Liver (tissue), 9 donors: ENCODE data around the gene TAB2. TPM values are rescaled to one million over a fixed set of nuclear protein-coding genes. Genes with fewer than 3 reads are reported as not detected.

Experiments used
- DNase-seq: peaks from one replicate; pipeline ENCODE4 v3.0.0-alpha.2; 2017; ENCODE audit warnings: low spot score
- H3K27ac ChIP-seq, 2 donors: one replicate each; pipeline ENCODE4 v1.7.0; 2013; ENCODE audit warnings: inconsistent platforms in 2 of 2, low read length in 2 of 2, control low read depth in 1 of 2, low read depth in 1 of 2, mild to moderate bottlenecking in 1 of 2
- H3K27me3 ChIP-seq, 4 donors: one replicate each; pipeline versions ENCODE4 v1.6.1 to v1.7.0; 2013; ENCODE audit warnings: low read length in 3 of 4, inconsistent platforms in 1 of 4, mild to moderate bottlenecking in 1 of 4, moderate library complexity in 1 of 4; ENCODE audit not compliant: control insufficient read depth in 4 of 4, insufficient read depth in 4 of 4
- H3K36me3 ChIP-seq, 4 donors: one replicate each; pipeline versions ENCODE4 v1.6.1 to v1.7.0; 2013; ENCODE audit warnings: low read length in 3 of 4, mild to moderate bottlenecking in 3 of 4, low read depth in 1 of 4, moderate library complexity in 1 of 4; ENCODE audit not compliant: control insufficient read depth in 4 of 4, insufficient read depth in 3 of 4
- H3K4me1 ChIP-seq, 4 donors: one replicate each; pipeline versions ENCODE4 v1.6.1 to v1.7.0; 2013; ENCODE audit warnings: low read length in 3 of 4, mild to moderate bottlenecking in 3 of 4, moderate library complexity in 1 of 4; ENCODE audit not compliant: control insufficient read depth in 4 of 4, insufficient read depth in 4 of 4
- H3K4me3 ChIP-seq, 3 donors: one replicate each; pipeline versions ENCODE4 v1.6.1 to v1.7.0; 2013; ENCODE audit warnings: low read length in 3 of 3, control low read depth in 1 of 3, low read depth in 1 of 3, mild to moderate bottlenecking in 1 of 3
- H3K9ac ChIP-seq, 2 donors: one replicate each; pipeline ENCODE4 v1.7.0; 2013; ENCODE audit warnings: low read length in 2 of 2, mild to moderate bottlenecking in 2 of 2, moderate library complexity in 2 of 2, control low read depth in 1 of 2, low read depth in 1 of 2
- H3K9me3 ChIP-seq, 4 donors: one replicate each; pipeline versions ENCODE4 v1.6.1 to v1.7.0; 2013; ENCODE audit warnings: low read length in 3 of 4; ENCODE audit not compliant: control insufficient read depth in 4 of 4
- ATF3 ChIP-seq: IDR thresholded peaks from 2 replicates; pipeline ENCODE4 v1.6.1; 2016; ENCODE audit warnings: antibody characterized with exemption
- CTCF ChIP-seq: fragments of 150-350 bp; IDR thresholded peaks from 2 replicates; pipeline ENCODE4 v1.5.1; 2017; ENCODE audit warnings: improper control_type of control experiment, low read depth, low read length; ENCODE audit not compliant: missing input control
- EGR1 ChIP-seq, 2 donors: IDR thresholded peaks; 2 replicates each; pipeline ENCODE4 v1.6.1; 2016 to 2018; ENCODE audit warnings: antibody characterized with exemption in 2 of 2, low read depth in 2 of 2
- FOXA1 ChIP-seq: IDR thresholded peaks from 2 replicates; pipeline ENCODE4 v1.6.1; 2016; ENCODE audit warnings: antibody characterized with exemption
- GABPA ChIP-seq, 2 donors: IDR thresholded peaks in 1 of 2; conservative IDR thresholded peaks in 1 of 2; 2 replicates each; pipeline ENCODE4 v1.6.1; 2016; ENCODE audit warnings: antibody characterized with exemption in 2 of 2, mild to moderate bottlenecking in 1 of 2, moderate library complexity in 1 of 2
- HNF4G ChIP-seq: IDR thresholded peaks from 2 replicates; pipeline ENCODE4 v1.6.1; 2016; ENCODE audit warnings: antibody characterized with exemption
- MAX ChIP-seq: IDR thresholded peaks from 2 replicates; pipeline ENCODE4 v1.6.1; 2016; ENCODE audit warnings: antibody characterized with exemption
- RAD21 ChIP-seq, 2 donors: IDR thresholded peaks; 2 replicates each; pipeline ENCODE4 v1.6.1; 2016; ENCODE audit warnings: antibody characterized with exemption in 2 of 2, mild to moderate bottlenecking in 2 of 2
- REST ChIP-seq: IDR thresholded peaks from 2 replicates; pipeline ENCODE4 v1.6.1; 2016; ENCODE audit warnings: antibody characterized with exemption, mild to moderate bottlenecking
- RXRA ChIP-seq, 2 donors: IDR thresholded peaks; 2 replicates each; pipeline ENCODE4 v1.6.1; 2017 to 2018; ENCODE audit warnings: antibody characterized with exemption in 2 of 2, mild to moderate bottlenecking in 1 of 2
- SP1 ChIP-seq: IDR thresholded peaks from 2 replicates; pipeline ENCODE4 v1.6.1; 2018; ENCODE audit warnings: antibody characterized with exemption, mild to moderate bottlenecking
- TAF1 ChIP-seq: conservative IDR thresholded peaks from 2 replicates; pipeline ENCODE4 v1.6.1; 2016; ENCODE audit warnings: antibody characterized with exemption, mild to moderate bottlenecking
- YY1 ChIP-seq: IDR thresholded peaks from 2 replicates; pipeline ENCODE4 v1.6.1; 2016; ENCODE audit warnings: antibody characterized with exemption, mild to moderate bottlenecking
- ZBTB33 ChIP-seq: IDR thresholded peaks from 2 replicates; pipeline ENCODE4 v1.6.1; 2016; ENCODE audit warnings: antibody characterized with exemption
- WGBS: extraction: QIAGEN DNeasy Blood & Tissue Kit; methylation state at CpG from one replicate; pipeline ENCODE4 v1.1.7; 2013; 5-methylcytosine and 5-hydroxymethylcytosine counted together
- polyA plus RNA-seq, 2 donors: library from polyadenylated mRNA; stranded (reverse) in 1 of 2; unstranded in 1 of 2; fragments of 200-250 nt in 1 of 2; fragments of >200 nt in 1 of 2; fragmentation: Nextera tagmentation in 1 of 2; extraction: Ambion mirVana in 1 of 2; gene quantifications; one replicate each; pipeline versions ENCODE4 v1.2.1 to v1.2.3, GENCODE V29; 2013 to 2015
- total RNA-seq, 2 donors: library from RNA; depleted of rRNA; stranded (reverse); fragments of >200 nt; gene quantifications; one replicate each; pipeline ENCODE4 v1.2.3, GENCODE V29; 2014
- donor health status: healthy.
- donor health status: healthy.
- donor health status: healthy.
- donor health status: healthy.
- donor health status: healthy.

TAB2 gene
- total and polyA plus RNA-seq, 4 donors: 10.5 to 25.6 (median 18.0) TPM

- no peak overlapping the region for H3K9ac ChIP-seq
- no peaks in the 10 kb centered on the region for H3K9me3 ChIP-seq
- no peaks in the 10 kb centered on the region for H3K27me3 ChIP-seq
- no peak for DNase-seq
- WGBS: 93% methylated on average over 4 of the region's 4 CpGs
- peaks cover 0 to 12% (median 8%) of the 10 kb centered on the region in 4 donors for H3K36me3 ChIP-seq
- H3K4me1 ChIP-seq: peaks cover 0 to 7% (median 0%) of the 10 kb centered on the region in 4 donors
- no peak overlapping the region for H3K4me3 ChIP-seq
- TF ChIP-seq FOXA1 (no peak), MAX (no peak), GABPA (IDR thresholded peaks at IDR 0.05 in 1 of 2, conservative IDR thresholded peaks at IDR 0.05 in 1 of 2) (no peak)
- H3K27ac ChIP-seq: no peak overlapping the region
These were observed 96.5 kb downstream of the TAB2 start for GRCh38 chr6:149414009-149414408.

- DNase-seq: no peak
- no peak for TF ChIP-seq FOXA1
- H3K36me3 ChIP-seq: peaks cover 0 to 8% (median 4%) of the 10 kb centered on the region in 4 donors
- WGBS: 86% methylated on average over 4 of the region's 4 CpGs
- H3K9me3 ChIP-seq: no peaks in the 10 kb centered on the region
- no peaks in the 10 kb centered on the region for H3K27me3 ChIP-seq
- H3K9ac ChIP-seq: no peak overlapping the region
- H3K4me3 ChIP-seq: no peak overlapping the region
- H3K27ac ChIP-seq: no peak overlapping the region
- peaks cover 0 to 6% (median 0%) of the 10 kb centered on the region in 4 donors for H3K4me1 ChIP-seq
These were observed 97.3 kb downstream of the TAB2 start for GRCh38 chr6:149414821-149415220.

GRCh38 chr6:149419696-149420404 lies 102.3 kb downstream of the TAB2 start:
- Histone ChIP-seq H3K36me3 (no peaks in the 10 kb centered on the region), H3K4me1 (peaks cover 0 to 10% (median 5%) of the 10 kb centered on the region in 4 donors), H3K9me3 (no peaks in the 10 kb centered on the region), H3K27ac (no peak overlapping the region), H3K4me3 (no peak overlapping the region), H3K9ac (no peak overlapping the region), H3K27me3 (no peaks in the 10 kb centered on the region)
- TF ChIP-seq EGR1 (IDR thresholded peaks at IDR 0.05; ENCODE audit: low read depth in 2 of 2) (no peak), ZBTB33 (no peak)
- DNase-seq: no peak
- WGBS: 89% methylated on average over 13 of the region's 13 CpGs

- Histone ChIP-seq H3K4me1 (peaks cover 0 to 10% (median 5%) of the 10 kb centered on the region in 4 donors), H3K9ac (no peak overlapping the region), H3K27ac (no peak overlapping the region), H3K36me3 (no peaks in the 10 kb centered on the region), H3K27me3 (no peaks in the 10 kb centered on the region), H3K4me3 (no peak overlapping the region), H3K9me3 (no peaks in the 10 kb centered on the region)
- WGBS: 78% methylated on average over 5 of the region's 5 CpGs
- no peak for DNase-seq
- TF ChIP-seq TAF1 (no peak), CTCF (no peak), SP1 (no peak), HNF4G (no peak), REST (no peak), YY1 (no peak), MAX (no peak), GABPA (IDR thresholded peaks at IDR 0.05 in 1 of 2, conservative IDR thresholded peaks at IDR 0.05 in 1 of 2) (no peak), FOXA1 (no peak), RXRA (IDR thresholded peaks at IDR 0.05) (no peak), ATF3 (no peak), RAD21 (IDR thresholded peaks at IDR 0.05) (no peak)
These were observed 103.6 kb downstream of the TAB2 start for GRCh38 chr6:149421132-149421531.
